Activated T-cell treated with anti-CD3 and anti-CD28 coated beads for 24 hours (primary cell): ENCODE measurements around the gene CR1.
"Not testable (repeated sequence)": the region's sequence is repeated elsewhere in the genome, so short reads cannot be mapped to it uniquely, and the experiment has no call there.

Experiments
- DNase-seq: peaks from one replicate; pipeline ENCODE4 v3.0.0-alpha.2; 2020; ENCODE audit warnings: low read depth

Gene CR1

GRCh38 chr1:207644852-207645634, 149.1 kb downstream of the CR1 start, which contains the start of gene CR1L:
Gene CR1L, plus strand, starts transcription at chr1:207645133. Its CDS starts 101 bp downstream, at chr1:207645234.
- DNase-seq = peak; percentile 60

GRCh38 chr1:207645635-207646081, 149.7 kb downstream of the CR1 start:
- no peak for DNase-seq

GRCh38 chr1:207646171-207646570, 150.2 kb downstream of the CR1 start:
- DNase-seq = no peak

- DNase-seq = no peak
Measured at GRCh38 chr1:207646944-207647579, 151.1 kb downstream of the CR1 start.

- DNase-seq = no peak
Measured at GRCh38 chr1:207647671-207648333, 151.8 kb downstream of the CR1 start.

GRCh38 chr1:207648334-207649209, 152.6 kb downstream of the CR1 start:
- no peak for DNase-seq

GRCh38 chr1:207649210-207649753, 153.3 kb downstream of the CR1 start:
- no peak for DNase-seq

GRCh38 chr1:207649865-207650580, 154.1 kb downstream of the CR1 start:
- no peak for DNase-seq

GRCh38 chr1:207651583-207651982, 155.6 kb downstream of the CR1 start:
- DNase-seq = no peak

- no peak for DNase-seq
Measured at GRCh38 chr1:207654320-207654719, 158.4 kb downstream of the CR1 start.

GRCh38 chr1:207658408-207658807, 162.5 kb downstream of the CR1 start:
- DNase-seq = no peak

- no peak for DNase-seq
Measured at GRCh38 chr1:207658904-207659485, 163.0 kb downstream of the CR1 start.

- DNase-seq = no peak
Measured at GRCh38 chr1:207659545-207660153, 163.7 kb downstream of the CR1 start.

- DNase-seq = not testable (repeated sequence)
Measured at GRCh38 chr1:207661420-207661819, 165.5 kb downstream of the CR1 start.

GRCh38 chr1:207666342-207666741, 170.4 kb downstream of the CR1 start:
- DNase-seq = no peak

GRCh38 chr1:207669528-207670009, 173.6 kb downstream of the CR1 start:
- DNase-seq = no peak

GRCh38 chr1:207670192-207670591, 174.2 kb downstream of the CR1 start:
- DNase-seq = no peak

GRCh38 chr1:207670997-207671396, 175.0 kb downstream of the CR1 start:
- DNase-seq = no peak

- no peak for DNase-seq
Measured at GRCh38 chr1:207672522-207673130, 176.7 kb downstream of the CR1 start.
